GM19099 (cell line): ENCODE data around the gene ADAMTS14.

Experiments
- POLR2A ChIP-seq: IDR thresholded peaks from 3 replicates; pipeline ENCODE4 v1.6.1; 2011; ENCODE audit warnings: low read depth; ENCODE audit not compliant: insufficient read length; ENCODE audit errors: extremely low read depth

Gene ADAMTS14

GRCh38 chr10:70795613-70796012 lies 123.3 kb downstream of the ADAMTS14 start:
- TF ChIP-seq POLR2A: no peak

- TF ChIP-seq POLR2A: no peak
Observed at GRCh38 chr10:70797840-70798239, 125.5 kb downstream of the ADAMTS14 start.

- no peak for TF ChIP-seq POLR2A
Observed at GRCh38 chr10:70799124-70799523, 126.8 kb downstream of the ADAMTS14 start.

GRCh38 chr10:70801854-70802253 lies 129.5 kb downstream of the ADAMTS14 start:
- TF ChIP-seq POLR2A: no peak

GRCh38 chr10:70803775-70804420 lies 131.6 kb downstream of the ADAMTS14 start:
- no peak for TF ChIP-seq POLR2A

GRCh38 chr10:70804421-70804808 lies 132.1 kb downstream of the ADAMTS14 start:
- TF ChIP-seq POLR2A: no peak

- TF ChIP-seq POLR2A: no peak
Observed at GRCh38 chr10:70805619-70806215, 133.4 kb downstream of the ADAMTS14 start.

GRCh38 chr10:70806841-70807240 lies 134.5 kb downstream of the ADAMTS14 start:
- TF ChIP-seq POLR2A: no peak

GRCh38 chr10:70807556-70807955 lies 135.2 kb downstream of the ADAMTS14 start:
- no peak for TF ChIP-seq POLR2A

GRCh38 chr10:70809011-70809611 lies 136.8 kb downstream of the ADAMTS14 start:
- TF ChIP-seq POLR2A: no peak

GRCh38 chr10:70809726-70810125 lies 137.4 kb downstream of the ADAMTS14 start:
- TF ChIP-seq POLR2A: no peak

- TF ChIP-seq POLR2A: no peak
Observed at GRCh38 chr10:70810967-70811366, 138.7 kb downstream of the ADAMTS14 start.

GRCh38 chr10:70811881-70812280 lies 139.6 kb downstream of the ADAMTS14 start:
- no peak for TF ChIP-seq POLR2A
